ENCODE data around the gene NLRP6. TPM values are rescaled to one million over a fixed set of nuclear protein-coding genes. Genes with fewer than 3 reads are reported as not detected.
A peak's percentile ranks its signal among the peaks of the same experiment; 100 is the strongest.

The NLRP6 gene
- total RNA-seq, 1 experiment from 2014 or later, result not detected

DNA sequence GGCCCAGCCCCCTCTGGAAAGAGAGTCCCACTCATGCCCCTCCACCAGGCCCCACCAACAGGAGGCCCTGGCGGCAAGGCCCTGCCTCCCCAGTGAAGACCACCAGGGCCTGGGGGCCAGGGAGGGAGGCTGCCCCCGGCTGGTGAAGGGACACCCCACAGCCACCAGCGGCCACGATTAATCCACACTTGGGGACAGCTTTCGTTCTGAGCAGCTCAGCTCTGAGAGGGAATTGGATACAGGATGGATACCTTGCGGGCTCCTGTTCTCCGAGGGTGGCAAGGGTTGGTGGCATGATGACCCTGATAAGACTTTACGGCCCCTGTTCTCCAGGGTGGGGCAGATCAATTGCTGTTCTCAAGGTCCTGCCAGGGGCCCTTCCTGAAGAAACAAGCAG lies 6.9 kb upstream of the NLRP6 start:
- Histone ChIP-seq H2BK20ac (ENCODE audit: low read depth, low read length, poor library complexity, severe bottlenecking) (no peak overlapping the region), H4K5ac (ENCODE audit: insufficient read length, low read depth, low read length) (no peak overlapping the region), H3K27ac (ENCODE audit: insufficient read length, low read depth, low read length) (no peak overlapping the region), H2BK15ac (ENCODE audit: low read depth, low read length) (no peak overlapping the region), H3K79me1 (ENCODE audit: insufficient read depth, low read depth, low read length, poor library complexity, severe bottlenecking) (no peaks in the 10 kb centered on the region), H2BK120ac (ENCODE audit: low read depth, low read length, poor library complexity, severe bottlenecking) (no peak overlapping the region), H2BK12ac (ENCODE audit: insufficient read length, low read depth, low read length) (no peak overlapping the region), H2BK5ac (ENCODE audit: insufficient read length, low read length) (no peak overlapping the region), H3K27me3 (ENCODE audit: insufficient read depth, low read length) (no peaks in the 10 kb centered on the region), H4K20me1 (ENCODE audit: control insufficient read depth, insufficient read depth, insufficient read length) (no peaks in the 10 kb centered on the region), H4K91ac (ENCODE audit: insufficient read length, low read depth, low read length) (no peak overlapping the region), H3K4me2 (ENCODE audit: insufficient read depth, insufficient read length, low read length) (no peak overlapping the region), H3K4me1 (ENCODE audit: insufficient read depth, low read length) (peaks cover 6% of the 10 kb centered on the region), H2AK5ac (ENCODE audit: insufficient read length, low read length) (no peak overlapping the region), H3K79me2 (ENCODE audit: insufficient read depth, low read length) (no peaks in the 10 kb centered on the region), H3K9me3 (ENCODE audit: control insufficient read depth, low read depth, low read length) (no peaks in the 10 kb centered on the region), H3K9ac (ENCODE audit: extremely low read depth, insufficient read length, low read length) (no peak overlapping the region), H3K23me2 (ENCODE audit: insufficient read length, low read depth, low read length, poor library complexity, severe bottlenecking) (no peaks in the 10 kb centered on the region), H3K18ac (ENCODE audit: insufficient read length, low read depth, low read length) (no peak overlapping the region), H3K56ac (ENCODE audit: insufficient read length, low read depth, low read length) (no peak overlapping the region), H3K4ac (ENCODE audit: low read depth, low read length) (no peak overlapping the region), H3T11ph (ENCODE audit: low read length) (no peak overlapping the region), H4K8ac (replicated peaks; ENCODE audit: insufficient read length, low read depth, low read length) (no peak overlapping the region), H3K14ac (ENCODE audit: insufficient read depth, low read length) (no peak overlapping the region), H2AFZ (ENCODE audit: low read length) (no peak overlapping the region), H3K23ac (ENCODE audit: insufficient read length, low read depth, low read length) (no peak overlapping the region)
- peaks cover 13 to 15% of the 10 kb centered on the region in 2 experiments for H3K9me3 Mint-ChIP-seq
- no peak overlapping the region for H3K27ac Mint-ChIP-seq
- peak; percentile 12 for DNase-seq
- H3K36me3 Mint-ChIP-seq (ENCODE audit: insufficient read depth in 1 of 3, low read depth in 3 of 3), result peaks cover 0 to 6% (median 3%) of the 10 kb centered on the region in 3 experiments; a peak in 4 of 7 replicates
- WGBS (ENCODE audit: extremely low coverage, insufficient read length, low lambda C conversion rate), result no CpG with 5 or more reads among the region's 8 CpGs
- peaks cover 13% of the 10 kb centered on the region for H3K27me3 Mint-ChIP-seq (ENCODE audit: low read depth)
- peaks cover 34 to 37% of the 10 kb centered on the region in 2 experiments for H3K4me1 Mint-ChIP-seq
- TF ChIP-seq, protein P1, sequence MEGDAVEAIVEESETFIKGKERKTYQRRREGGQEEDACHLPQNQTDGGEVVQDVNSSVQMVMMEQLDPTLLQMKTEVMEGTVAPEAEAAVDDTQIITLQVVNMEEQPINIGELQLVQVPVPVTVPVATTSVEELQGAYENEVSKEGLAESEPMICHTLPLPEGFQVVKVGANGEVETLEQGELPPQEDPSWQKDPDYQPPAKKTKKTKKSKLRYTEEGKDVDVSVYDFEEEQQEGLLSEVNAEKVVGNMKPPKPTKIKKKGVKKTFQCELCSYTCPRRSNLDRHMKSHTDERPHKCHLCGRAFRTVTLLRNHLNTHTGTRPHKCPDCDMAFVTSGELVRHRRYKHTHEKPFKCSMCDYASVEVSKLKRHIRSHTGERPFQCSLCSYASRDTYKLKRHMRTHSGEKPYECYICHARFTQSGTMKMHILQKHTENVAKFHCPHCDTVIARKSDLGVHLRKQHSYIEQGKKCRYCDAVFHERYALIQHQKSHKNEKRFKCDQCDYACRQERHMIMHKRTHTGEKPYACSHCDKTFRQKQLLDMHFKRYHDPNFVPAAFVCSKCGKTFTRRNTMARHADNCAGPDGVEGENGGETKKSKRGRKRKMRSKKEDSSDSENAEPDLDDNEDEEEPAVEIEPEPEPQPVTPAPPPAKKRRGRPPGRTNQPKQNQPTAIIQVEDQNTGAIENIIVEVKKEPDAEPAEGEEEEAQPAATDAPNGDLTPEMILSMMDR (conservative IDR thresholded peaks at IDR 0.05), result no peak
- no peak overlapping the region for H3K4me3 Mint-ChIP-seq

All from H9 (cell line).